Natural killer cell (primary cell): ENCODE data around the gene TNS2. TPM values are rescaled to one million over a fixed set of nuclear protein-coding genes. Genes with fewer than 3 reads are reported as not detected.

ENCODE experiments used
- ATAC-seq, 3 donors: fragments of 150-1000 bp in 2 of 3; fragments of 200-7000 bp in 1 of 3; cut with Tn5 transposase; 1 replicate in 1 of 3; 2 replicates in 2 of 3; pipeline ENCODE4 v1.10.0; 2021; ENCODE audit warnings: mild to moderate bottlenecking in 2 of 3, moderate library complexity in 2 of 3
- DNase-seq, 2 donors: peaks; one replicate each; pipeline versions ENCODE4 v3.0.0 to v3.0.0-alpha.2; 2013 to 2021; ENCODE audit warnings: mixed read lengths in 1 of 2
- H3K27ac ChIP-seq: one replicate; pipeline ENCODE4 v1.5.1; 2013; ENCODE audit warnings: mild to moderate bottlenecking, low read length
- H3K27me3 ChIP-seq: one replicate; pipeline ENCODE4 v1.6.1; 2013; ENCODE audit warnings: low read length; ENCODE audit not compliant: control insufficient read depth, insufficient read depth
- H3K36me3 ChIP-seq: one replicate; pipeline ENCODE4 v1.6.1; 2013; ENCODE audit warnings: low read length; ENCODE audit not compliant: control insufficient read depth, insufficient read depth
- H3K4me1 ChIP-seq: one replicate; pipeline ENCODE4 v1.6.1; 2013; ENCODE audit warnings: low read length; ENCODE audit not compliant: control insufficient read depth, insufficient read depth
- H3K4me3 ChIP-seq: one replicate; pipeline ENCODE4 v1.5.1; 2013; ENCODE audit warnings: low read length
- H3K9me3 ChIP-seq: one replicate; pipeline ENCODE4 v1.6.1; 2013; ENCODE audit warnings: low read length; ENCODE audit not compliant: control insufficient read depth, insufficient read depth
- H3K27ac Mint-ChIP-seq, 2 donors: one replicate each; pipeline ENCODE4 v1.8.0; 2022; ENCODE audit warnings: mild to moderate bottlenecking in 2 of 2, mixed read lengths in 2 of 2, moderate library complexity in 1 of 2
- H3K27me3 Mint-ChIP-seq, 2 donors: one replicate each; pipeline ENCODE4 v1.8.0; 2022; ENCODE audit warnings: low read depth in 2 of 2, mixed read lengths in 2 of 2
- H3K36me3 Mint-ChIP-seq: one replicate; pipeline ENCODE4 v1.8.0; 2022; ENCODE audit warnings: mixed read lengths
- H3K4me1 Mint-ChIP-seq, 2 donors: one replicate each; pipeline ENCODE4 v1.8.0; 2022; ENCODE audit warnings: mixed read lengths in 2 of 2
- H3K4me3 Mint-ChIP-seq: one replicate; pipeline ENCODE4 v1.8.0; 2022; ENCODE audit warnings: mild to moderate bottlenecking, moderate library complexity, mixed read lengths
- H3K9me3 Mint-ChIP-seq, 2 donors: one replicate each; pipeline ENCODE4 v1.8.0; 2022; ENCODE audit warnings: mixed read lengths in 2 of 2
- CTCF ChIP-seq: fragments of 200-600 bp; IDR thresholded peaks from one replicate; pipeline ENCODE4 v1.8.0; 2022; ENCODE audit warnings: antibody characterized with exemption
- WGBS: methylation state at CpG from one replicate; pipeline ENCODE4 v1.1.7; 2013; ENCODE audit warnings: missing lambda C conversion rate; ENCODE audit not compliant: insufficient coverage; 5-methylcytosine and 5-hydroxymethylcytosine counted together
- intact Hi-C: fragments of 100-400 bp; cut with micrococcal nuclease; formaldehyde crosslinking; loops from one replicate; pipeline ENCODE4 v1.14.2; 2022
- total RNA-seq, 4 donors: library from RNA; stranded (reverse); fragments of 120-200 nt in 1 of 4; gene quantifications; one replicate each; pipeline versions ENCODE4 v1.2.3 to v1.2.4, GENCODE V29; 2013 to 2022

The TNS2 gene
- total RNA-seq, 3 donors from 2014 or later (not counting 1 experiment from before 2014, with no cell fraction given), result 0.95 to 1.8 (median 1.0) TPM

- Mint-ChIP-seq H3K27me3 (peaks cover 0 to 2% of the 10 kb centered on the region in 2 donors), H3K36me3 (no peaks in the 10 kb centered on the region), H3K27ac (no peak overlapping the region), H3K4me1 (peaks cover 18 to 21% of the 10 kb centered on the region in 2 donors), H3K4me3 (no peak overlapping the region), H3K9me3 (no peaks in the 10 kb centered on the region)
- Histone ChIP-seq H3K4me1 (peaks cover 26% of the 10 kb centered on the region), H3K27ac (no peak overlapping the region), H3K27me3 (no peaks in the 10 kb centered on the region), H3K9me3 (no peaks in the 10 kb centered on the region), H3K36me3 (no peaks in the 10 kb centered on the region), H3K4me3 (no peak overlapping the region)
- no peak for DNase-seq
- no peak for ATAC-seq
- TF ChIP-seq CTCF, result no peak
- WGBS, result 90% methylated on average over 13 of the region's 13 CpGs
- intact Hi-C loops, result no loop called here
Observed at GRCh38 chr12:53057816-53058500, 8.1 kb downstream of the TNS2 start.

- H3K27ac ChIP-seq, result no peak overlapping the region
- TF ChIP-seq CTCF, result no peak
- H3K9me3 ChIP-seq, result no peaks in the 10 kb centered on the region
- no peaks in the 10 kb centered on the region for H3K27me3 ChIP-seq
- Mint-ChIP-seq H3K27me3 (peaks cover 0 to 2% of the 10 kb centered on the region in 2 donors), H3K9me3 (no peaks in the 10 kb centered on the region), H3K27ac (no peak overlapping the region), H3K4me1 (peaks cover 14 to 19% of the 10 kb centered on the region in 2 donors), H3K4me3 (no peak overlapping the region), H3K36me3 (no peaks in the 10 kb centered on the region)
- WGBS, result 91% methylated on average over 34 of the region's 35 CpGs
- no peak for DNase-seq
- peaks cover 2% of the 10 kb centered on the region for H3K36me3 ChIP-seq
- peaks cover 19% of the 10 kb centered on the region for H3K4me1 ChIP-seq
- intact Hi-C loops, result no loop called here
- no peak for ATAC-seq
- H3K4me3 ChIP-seq, result no peak overlapping the region
Observed at GRCh38 chr12:53058674-53059433, 9.0 kb downstream of the TNS2 start.

- Mint-ChIP-seq H3K4me3 (no peak overlapping the region), H3K27me3 (peaks cover 0 to 2% of the 10 kb centered on the region in 2 donors), H3K27ac (no peak overlapping the region), H3K4me1 (peaks cover 8 to 14% of the 10 kb centered on the region in 2 donors), H3K36me3 (no peaks in the 10 kb centered on the region), H3K9me3 (no peaks in the 10 kb centered on the region)
- Histone ChIP-seq H3K27ac (no peak overlapping the region), H3K9me3 (no peaks in the 10 kb centered on the region), H3K36me3 (peaks cover 6% of the 10 kb centered on the region), H3K4me1 (peaks cover 13% of the 10 kb centered on the region), H3K27me3 (no peaks in the 10 kb centered on the region), H3K4me3 (no peak overlapping the region)
- DNase-seq, result no peak
- intact Hi-C loops, result loop anchor here (10.0 kb wide), 1 partner anchor 285 kb away; no protein-coding TSS in a partner anchor
- 92% methylated on average over 24 of the region's 24 CpGs for WGBS
- ATAC-seq, result no peak
- TF ChIP-seq CTCF, result no peak
Observed at GRCh38 chr12:53059434-53060063, 9.7 kb downstream of the TNS2 start.
